ENCODE results near the gene ATP5PO. TPM values are rescaled to one million over a fixed set of nuclear protein-coding genes. Genes with fewer than 3 reads are reported as not detected.

The ATP5PO gene
- total and polyA plus RNA-seq, 4 donors, result 72.8 to 200 (median 131) TPM

DNA sequence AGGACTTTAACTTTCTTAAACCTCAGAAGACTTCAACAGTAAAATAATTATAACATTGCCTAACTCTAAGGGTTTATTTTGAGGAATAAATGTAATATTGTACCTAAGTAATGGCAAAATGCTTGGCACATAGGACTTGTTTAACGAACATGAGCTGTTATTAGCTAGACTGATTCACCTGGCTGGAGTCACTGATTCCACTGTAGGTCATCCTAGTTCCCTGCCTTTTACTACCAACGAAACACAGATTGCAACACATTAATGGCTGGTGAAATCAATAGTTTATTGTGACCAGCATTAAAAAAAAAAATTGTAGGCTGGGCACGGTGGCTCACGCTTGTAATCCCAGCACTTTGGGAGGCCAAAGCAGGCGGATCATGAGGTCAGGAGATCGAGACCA is 45.5 kb upstream of the ATP5PO start:
- TF ChIP-seq, protein P1, sequence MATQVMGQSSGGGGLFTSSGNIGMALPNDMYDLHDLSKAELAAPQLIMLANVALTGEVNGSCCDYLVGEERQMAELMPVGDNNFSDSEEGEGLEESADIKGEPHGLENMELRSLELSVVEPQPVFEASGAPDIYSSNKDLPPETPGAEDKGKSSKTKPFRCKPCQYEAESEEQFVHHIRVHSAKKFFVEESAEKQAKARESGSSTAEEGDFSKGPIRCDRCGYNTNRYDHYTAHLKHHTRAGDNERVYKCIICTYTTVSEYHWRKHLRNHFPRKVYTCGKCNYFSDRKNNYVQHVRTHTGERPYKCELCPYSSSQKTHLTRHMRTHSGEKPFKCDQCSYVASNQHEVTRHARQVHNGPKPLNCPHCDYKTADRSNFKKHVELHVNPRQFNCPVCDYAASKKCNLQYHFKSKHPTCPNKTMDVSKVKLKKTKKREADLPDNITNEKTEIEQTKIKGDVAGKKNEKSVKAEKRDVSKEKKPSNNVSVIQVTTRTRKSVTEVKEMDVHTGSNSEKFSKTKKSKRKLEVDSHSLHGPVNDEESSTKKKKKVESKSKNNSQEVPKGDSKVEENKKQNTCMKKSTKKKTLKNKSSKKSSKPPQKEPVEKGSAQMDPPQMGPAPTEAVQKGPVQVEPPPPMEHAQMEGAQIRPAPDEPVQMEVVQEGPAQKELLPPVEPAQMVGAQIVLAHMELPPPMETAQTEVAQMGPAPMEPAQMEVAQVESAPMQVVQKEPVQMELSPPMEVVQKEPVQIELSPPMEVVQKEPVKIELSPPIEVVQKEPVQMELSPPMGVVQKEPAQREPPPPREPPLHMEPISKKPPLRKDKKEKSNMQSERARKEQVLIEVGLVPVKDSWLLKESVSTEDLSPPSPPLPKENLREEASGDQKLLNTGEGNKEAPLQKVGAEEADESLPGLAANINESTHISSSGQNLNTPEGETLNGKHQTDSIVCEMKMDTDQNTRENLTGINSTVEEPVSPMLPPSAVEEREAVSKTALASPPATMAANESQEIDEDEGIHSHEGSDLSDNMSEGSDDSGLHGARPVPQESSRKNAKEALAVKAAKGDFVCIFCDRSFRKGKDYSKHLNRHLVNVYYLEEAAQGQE (IDR thresholded peaks at IDR 0.05), result no peak
- no peak for TF ChIP-seq FOXA2 (IDR thresholded peaks at IDR 0.05)
- no peak for TF ChIP-seq TAF1 (conservative IDR thresholded peaks at IDR 0.05)
- TF ChIP-seq EGR1 (IDR thresholded peaks at IDR 0.05; ENCODE audit: low read depth in 2 of 2), result no peak
- TF ChIP-seq, protein P2, sequence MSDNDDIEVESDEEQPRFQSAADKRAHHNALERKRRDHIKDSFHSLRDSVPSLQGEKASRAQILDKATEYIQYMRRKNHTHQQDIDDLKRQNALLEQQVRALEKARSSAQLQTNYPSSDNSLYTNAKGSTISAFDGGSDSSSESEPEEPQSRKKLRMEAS (IDR thresholded peaks at IDR 0.05), result no peak
- no peak for TF ChIP-seq SP1 (IDR thresholded peaks at IDR 0.05)
- TF ChIP-seq NR2F2 (IDR thresholded peaks at IDR 0.05), result no peak
- TF ChIP-seq, protein P3, sequence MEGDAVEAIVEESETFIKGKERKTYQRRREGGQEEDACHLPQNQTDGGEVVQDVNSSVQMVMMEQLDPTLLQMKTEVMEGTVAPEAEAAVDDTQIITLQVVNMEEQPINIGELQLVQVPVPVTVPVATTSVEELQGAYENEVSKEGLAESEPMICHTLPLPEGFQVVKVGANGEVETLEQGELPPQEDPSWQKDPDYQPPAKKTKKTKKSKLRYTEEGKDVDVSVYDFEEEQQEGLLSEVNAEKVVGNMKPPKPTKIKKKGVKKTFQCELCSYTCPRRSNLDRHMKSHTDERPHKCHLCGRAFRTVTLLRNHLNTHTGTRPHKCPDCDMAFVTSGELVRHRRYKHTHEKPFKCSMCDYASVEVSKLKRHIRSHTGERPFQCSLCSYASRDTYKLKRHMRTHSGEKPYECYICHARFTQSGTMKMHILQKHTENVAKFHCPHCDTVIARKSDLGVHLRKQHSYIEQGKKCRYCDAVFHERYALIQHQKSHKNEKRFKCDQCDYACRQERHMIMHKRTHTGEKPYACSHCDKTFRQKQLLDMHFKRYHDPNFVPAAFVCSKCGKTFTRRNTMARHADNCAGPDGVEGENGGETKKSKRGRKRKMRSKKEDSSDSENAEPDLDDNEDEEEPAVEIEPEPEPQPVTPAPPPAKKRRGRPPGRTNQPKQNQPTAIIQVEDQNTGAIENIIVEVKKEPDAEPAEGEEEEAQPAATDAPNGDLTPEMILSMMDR (IDR thresholded peaks at IDR 0.05; ENCODE audit: low read depth, low read length, missing input control), result no peak
- no peak for TF ChIP-seq HNF4A (conservative IDR thresholded peaks at IDR 0.05)
- no peak for TF ChIP-seq JUND (IDR thresholded peaks at IDR 0.05)
- TF ChIP-seq, protein P4, sequence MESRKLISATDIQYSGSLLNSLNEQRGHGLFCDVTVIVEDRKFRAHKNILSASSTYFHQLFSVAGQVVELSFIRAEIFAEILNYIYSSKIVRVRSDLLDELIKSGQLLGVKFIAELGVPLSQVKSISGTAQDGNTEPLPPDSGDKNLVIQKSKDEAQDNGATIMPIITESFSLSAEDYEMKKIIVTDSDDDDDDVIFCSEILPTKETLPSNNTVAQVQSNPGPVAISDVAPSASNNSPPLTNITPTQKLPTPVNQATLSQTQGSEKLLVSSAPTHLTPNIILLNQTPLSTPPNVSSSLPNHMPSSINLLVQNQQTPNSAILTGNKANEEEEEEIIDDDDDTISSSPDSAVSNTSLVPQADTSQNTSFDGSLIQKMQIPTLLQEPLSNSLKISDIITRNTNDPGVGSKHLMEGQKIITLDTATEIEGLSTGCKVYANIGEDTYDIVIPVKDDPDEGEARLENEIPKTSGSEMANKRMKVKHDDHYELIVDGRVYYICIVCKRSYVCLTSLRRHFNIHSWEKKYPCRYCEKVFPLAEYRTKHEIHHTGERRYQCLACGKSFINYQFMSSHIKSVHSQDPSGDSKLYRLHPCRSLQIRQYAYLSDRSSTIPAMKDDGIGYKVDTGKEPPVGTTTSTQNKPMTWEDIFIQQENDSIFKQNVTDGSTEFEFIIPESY (IDR thresholded peaks at IDR 0.05), result no peak
- no peak for TF ChIP-seq GABPA (IDR thresholded peaks at IDR 0.05 in 1 of 2, conservative IDR thresholded peaks at IDR 0.05 in 1 of 2)
- TF ChIP-seq RAD21 (IDR thresholded peaks at IDR 0.05), result no peak
- no peak for TF ChIP-seq YY1 (IDR thresholded peaks at IDR 0.05)
- no peak for TF ChIP-seq FOXA1 (IDR thresholded peaks at IDR 0.05)
- TF ChIP-seq, protein P5, sequence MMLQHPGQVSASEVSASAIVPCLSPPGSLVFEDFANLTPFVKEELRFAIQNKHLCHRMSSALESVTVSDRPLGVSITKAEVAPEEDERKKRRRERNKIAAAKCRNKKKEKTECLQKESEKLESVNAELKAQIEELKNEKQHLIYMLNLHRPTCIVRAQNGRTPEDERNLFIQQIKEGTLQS (IDR thresholded peaks at IDR 0.05), result no peak
- no peak for TF ChIP-seq RXRA (IDR thresholded peaks at IDR 0.05)
- no peak for TF ChIP-seq HNF4G (IDR thresholded peaks at IDR 0.05)
- no peaks in the 10 kb centered on the region for H3K36me3 ChIP-seq (ENCODE audit: control insufficient read depth in 4 of 4, insufficient read depth in 3 of 4, low read depth in 1 of 4, low read length in 3 of 4)
- H3K27ac ChIP-seq (ENCODE audit: low read depth in 1 of 2, low read length in 2 of 2), result no peak overlapping the region
- WGBS, result 70% methylated on average over 6 of the region's 6 CpGs
- no peaks in the 10 kb centered on the region for H3K9me3 ChIP-seq (ENCODE audit: control insufficient read depth in 4 of 4, low read length in 3 of 4)
- H3K27me3 ChIP-seq (ENCODE audit: control insufficient read depth in 4 of 4, insufficient read depth in 4 of 4, low read length in 3 of 4), result no peaks in the 10 kb centered on the region
- no peak overlapping the region for H3K4me3 ChIP-seq (ENCODE audit: low read depth in 1 of 3, low read length in 3 of 3)
- H3K4me1 ChIP-seq (ENCODE audit: control insufficient read depth in 4 of 4, insufficient read depth in 4 of 4, low read length in 3 of 4), result no peaks in the 10 kb centered on the region
- no peak overlapping the region for H3K9ac ChIP-seq (ENCODE audit: low read depth in 1 of 2, low read length in 2 of 2)
- no peak for DNase-seq (ENCODE audit: low spot score)

Data from liver (tissue), 9 donors.